ENCODE measurements around the gene MEOX1.

The MEOX1 gene

GRCh38 chr17:43702637-43703036 lies 40.9 kb upstream of the MEOX1 start:
- H3K4me3 ChIP-seq (ENCODE audit: low read depth, low read length): no peak overlapping the region
- DNase-seq (ENCODE audit: low read depth): peak; percentile 56
- TF ChIP-seq, protein P1, sequence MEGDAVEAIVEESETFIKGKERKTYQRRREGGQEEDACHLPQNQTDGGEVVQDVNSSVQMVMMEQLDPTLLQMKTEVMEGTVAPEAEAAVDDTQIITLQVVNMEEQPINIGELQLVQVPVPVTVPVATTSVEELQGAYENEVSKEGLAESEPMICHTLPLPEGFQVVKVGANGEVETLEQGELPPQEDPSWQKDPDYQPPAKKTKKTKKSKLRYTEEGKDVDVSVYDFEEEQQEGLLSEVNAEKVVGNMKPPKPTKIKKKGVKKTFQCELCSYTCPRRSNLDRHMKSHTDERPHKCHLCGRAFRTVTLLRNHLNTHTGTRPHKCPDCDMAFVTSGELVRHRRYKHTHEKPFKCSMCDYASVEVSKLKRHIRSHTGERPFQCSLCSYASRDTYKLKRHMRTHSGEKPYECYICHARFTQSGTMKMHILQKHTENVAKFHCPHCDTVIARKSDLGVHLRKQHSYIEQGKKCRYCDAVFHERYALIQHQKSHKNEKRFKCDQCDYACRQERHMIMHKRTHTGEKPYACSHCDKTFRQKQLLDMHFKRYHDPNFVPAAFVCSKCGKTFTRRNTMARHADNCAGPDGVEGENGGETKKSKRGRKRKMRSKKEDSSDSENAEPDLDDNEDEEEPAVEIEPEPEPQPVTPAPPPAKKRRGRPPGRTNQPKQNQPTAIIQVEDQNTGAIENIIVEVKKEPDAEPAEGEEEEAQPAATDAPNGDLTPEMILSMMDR (IDR thresholded peaks at IDR 0.05; ENCODE audit: low read depth, low read length): no peak
- TF ChIP-seq, protein P2, sequence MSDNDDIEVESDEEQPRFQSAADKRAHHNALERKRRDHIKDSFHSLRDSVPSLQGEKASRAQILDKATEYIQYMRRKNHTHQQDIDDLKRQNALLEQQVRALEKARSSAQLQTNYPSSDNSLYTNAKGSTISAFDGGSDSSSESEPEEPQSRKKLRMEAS (IDR thresholded peaks at IDR 0.05; ENCODE audit: low read depth, low read length): peak; percentile 52

DNA sequence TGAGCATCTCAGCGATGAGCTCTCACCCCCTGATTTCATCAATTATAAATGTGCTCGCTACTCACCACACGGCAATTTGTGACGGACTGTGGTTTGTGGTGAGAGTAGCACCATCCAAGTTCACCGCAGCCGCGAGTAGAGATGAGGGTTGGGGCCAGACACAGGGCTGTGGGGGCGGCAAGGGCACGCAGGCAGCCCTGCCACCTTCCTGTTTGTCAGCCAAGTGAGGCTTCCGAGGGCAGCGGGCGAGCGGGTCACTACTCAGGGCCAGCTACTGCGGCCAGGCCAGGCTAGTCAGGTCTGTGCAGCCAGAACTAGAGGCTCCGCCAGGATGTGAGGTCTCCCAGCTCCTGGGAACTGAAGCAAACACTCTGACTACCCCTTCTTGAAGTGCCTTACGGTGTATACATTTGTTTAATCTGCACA lies 39.6 kb upstream of the MEOX1 start:
- H3K4me3 ChIP-seq (ENCODE audit: low read depth, low read length): no peak overlapping the region
- TF ChIP-seq, protein P2 (IDR thresholded peaks at IDR 0.05; ENCODE audit: low read depth, low read length): 0 out of 2 replicates have a peak, but pooled peaks have one; percentile 23
- TF ChIP-seq, protein P1 (IDR thresholded peaks at IDR 0.05; ENCODE audit: low read depth, low read length): no peak
- TF ChIP-seq MYC (IDR thresholded peaks at IDR 0.05; ENCODE audit: low read depth, low read length): 0 out of 2 replicates have a peak, but pooled peaks have one; percentile 52
- peak; percentile 87 for DNase-seq (ENCODE audit: low read depth)

GRCh38 chr17:43699438-43699756 lies 37.7 kb upstream of the MEOX1 start:
- TF ChIP-seq, protein P1 (IDR thresholded peaks at IDR 0.05; ENCODE audit: low read depth, low read length): no peak
- no peak for TF ChIP-seq MYC (IDR thresholded peaks at IDR 0.05; ENCODE audit: low read depth, low read length)
- TF ChIP-seq, protein P2 (IDR thresholded peaks at IDR 0.05; ENCODE audit: low read depth, low read length): no peak
- TF ChIP-seq POLR2A (IDR thresholded peaks at IDR 0.05; ENCODE audit: extremely low read depth, insufficient read length): no peak
- DNase-seq (ENCODE audit: low read depth): no peak
- H3K4me3 ChIP-seq (ENCODE audit: low read depth, low read length): no peak overlapping the region

GRCh38 chr17:43698678-43699437 lies 37.1 kb upstream of the MEOX1 start:
- TF ChIP-seq POLR2A (IDR thresholded peaks at IDR 0.05; ENCODE audit: extremely low read depth, insufficient read length) (no peak), MYC (IDR thresholded peaks at IDR 0.05; ENCODE audit: low read depth, low read length) (no peak)
- TF ChIP-seq, protein P1 (IDR thresholded peaks at IDR 0.05; ENCODE audit: low read depth, low read length): no peak
- TF ChIP-seq, protein P2 (IDR thresholded peaks at IDR 0.05; ENCODE audit: low read depth, low read length): no peak
- H3K4me3 ChIP-seq (ENCODE audit: low read depth, low read length): no peak overlapping the region
- DNase-seq (ENCODE audit: low read depth): no peak

DNA sequence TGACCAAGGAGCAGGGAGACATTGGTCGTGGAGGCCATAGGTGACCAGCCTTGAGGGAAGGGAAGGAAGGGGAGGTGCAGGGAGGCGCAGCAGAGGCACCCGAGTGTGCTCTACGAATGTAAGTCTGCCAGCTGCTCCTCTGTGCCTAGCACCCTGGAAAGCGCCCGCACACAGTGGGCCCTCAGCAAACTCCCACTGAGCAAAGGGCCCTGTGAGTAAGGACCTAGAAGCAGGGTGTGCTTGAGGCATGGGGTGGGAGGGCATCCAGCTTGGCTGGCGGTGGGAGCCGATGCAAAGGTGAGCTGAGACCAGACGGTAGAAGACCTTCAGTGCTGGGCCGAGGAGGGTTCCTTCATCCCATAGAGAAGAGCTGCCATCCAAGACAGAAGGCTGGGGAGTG lies 36.2 kb upstream of the MEOX1 start:
- TF ChIP-seq, protein P2 (IDR thresholded peaks at IDR 0.05; ENCODE audit: low read depth, low read length): no peak
- TF ChIP-seq POLR2A (IDR thresholded peaks at IDR 0.05; ENCODE audit: extremely low read depth, insufficient read length) (no peak), MYC (IDR thresholded peaks at IDR 0.05; ENCODE audit: low read depth, low read length) (no peak)
- TF ChIP-seq, protein P1 (IDR thresholded peaks at IDR 0.05; ENCODE audit: low read depth, low read length): no peak

More for the DNA sequence above, 36.2 kb upstream of the MEOX1 start:
- DNase-seq (ENCODE audit: low read depth): no peak
- H3K4me3 ChIP-seq (ENCODE audit: low read depth, low read length): no peak overlapping the region

All from NB4 (cell line).